Activated naive CD4-positive, alpha-beta T cell treated with anti-CD3 and anti-CD28 coated beads, Interleukin-2, amount 10 ng/mL, durations not matched to agents 7 days and 5 days (primary cell): ENCODE results near the gene TBX20.
"Not testable (repeated sequence)": the region's sequence is repeated elsewhere in the genome, so short reads cannot be mapped to it uniquely, and the experiment has no call there.

Experiments used
- CTCF ChIA-PET: fragments of 350-600 bp; sonication (Branson Sonifier 250); formaldehyde crosslinking; loops from one replicate; lab custom pipeline; 2021; ENCODE audit warnings: antibody characterized with exemption; lab: Charles Lee
- DNase-seq: peaks from one replicate; pipeline ENCODE4 v3.0.0-alpha.2; 2020
- H3K27ac Mint-ChIP-seq: one replicate; pipeline ENCODE4 v1.8.0; 2021; ENCODE audit warnings: mild to moderate bottlenecking, moderate library complexity, mixed read lengths
- H3K27me3 Mint-ChIP-seq: one replicate; pipeline ENCODE4 v1.8.0; 2021; ENCODE audit warnings: mild to moderate bottlenecking, mixed read lengths
- H3K36me3 Mint-ChIP-seq: one replicate; pipeline ENCODE4 v1.8.0; 2021; ENCODE audit warnings: mixed read lengths
- H3K4me1 Mint-ChIP-seq: one replicate; pipeline ENCODE4 v1.8.0; 2021; ENCODE audit warnings: mixed read lengths
- H3K4me3 Mint-ChIP-seq: one replicate; pipeline ENCODE4 v1.8.0; 2021; ENCODE audit warnings: mild to moderate bottlenecking, moderate library complexity, mixed read lengths
- H3K9me3 Mint-ChIP-seq: one replicate; pipeline ENCODE4 v1.8.0; 2021; ENCODE audit warnings: mixed read lengths

TBX20 gene

GRCh38 chr7:35250452-35250851, 3.4 kb downstream of the TBX20 start:
- Mint-ChIP-seq H3K27me3 (peaks cover 78% of the 10 kb centered on the region), H3K27ac (no peak overlapping the region), H3K36me3 (peaks cover 10% of the 10 kb centered on the region), H3K4me1 (peaks cover 28% of the 10 kb centered on the region), H3K4me3 (no peak overlapping the region), H3K9me3 (peaks cover 3% of the 10 kb centered on the region)
- CTCF ChIA-PET, result no interaction called here
- DNase-seq, result no peak

DNA sequence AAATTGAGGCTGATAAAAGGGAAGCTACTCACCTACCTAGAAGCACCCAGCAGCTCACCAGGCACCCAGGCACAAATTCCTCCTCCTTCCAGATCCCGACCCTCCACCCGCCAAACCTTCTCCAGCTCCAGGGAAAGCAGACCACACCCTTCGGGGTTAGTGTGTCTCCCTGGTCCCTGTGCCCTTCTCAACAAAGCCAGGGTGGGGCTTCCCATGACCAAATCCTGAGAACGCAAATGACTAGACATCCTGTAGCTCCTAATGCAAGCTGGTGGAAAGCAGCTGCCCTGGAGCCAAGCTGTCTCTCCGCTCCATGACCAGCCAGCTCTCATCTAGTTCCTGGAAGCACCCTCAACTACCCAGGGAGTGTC, 4.4 kb downstream of the TBX20 start:
- Mint-ChIP-seq H3K9me3 (peaks cover 3% of the 10 kb centered on the region), H3K27ac (no peak overlapping the region), H3K4me1 (peaks cover 27% of the 10 kb centered on the region), H3K4me3 (no peak overlapping the region), H3K36me3 (peaks cover 5% of the 10 kb centered on the region), H3K27me3 (peaks cover 70% of the 10 kb centered on the region)
- CTCF ChIA-PET, result interaction anchor here (0.6 kb wide), 1 partner anchor 16 kb away, joined by 3 read pairs; no protein-coding TSS in a partner anchor
- no peak for DNase-seq

DNA sequence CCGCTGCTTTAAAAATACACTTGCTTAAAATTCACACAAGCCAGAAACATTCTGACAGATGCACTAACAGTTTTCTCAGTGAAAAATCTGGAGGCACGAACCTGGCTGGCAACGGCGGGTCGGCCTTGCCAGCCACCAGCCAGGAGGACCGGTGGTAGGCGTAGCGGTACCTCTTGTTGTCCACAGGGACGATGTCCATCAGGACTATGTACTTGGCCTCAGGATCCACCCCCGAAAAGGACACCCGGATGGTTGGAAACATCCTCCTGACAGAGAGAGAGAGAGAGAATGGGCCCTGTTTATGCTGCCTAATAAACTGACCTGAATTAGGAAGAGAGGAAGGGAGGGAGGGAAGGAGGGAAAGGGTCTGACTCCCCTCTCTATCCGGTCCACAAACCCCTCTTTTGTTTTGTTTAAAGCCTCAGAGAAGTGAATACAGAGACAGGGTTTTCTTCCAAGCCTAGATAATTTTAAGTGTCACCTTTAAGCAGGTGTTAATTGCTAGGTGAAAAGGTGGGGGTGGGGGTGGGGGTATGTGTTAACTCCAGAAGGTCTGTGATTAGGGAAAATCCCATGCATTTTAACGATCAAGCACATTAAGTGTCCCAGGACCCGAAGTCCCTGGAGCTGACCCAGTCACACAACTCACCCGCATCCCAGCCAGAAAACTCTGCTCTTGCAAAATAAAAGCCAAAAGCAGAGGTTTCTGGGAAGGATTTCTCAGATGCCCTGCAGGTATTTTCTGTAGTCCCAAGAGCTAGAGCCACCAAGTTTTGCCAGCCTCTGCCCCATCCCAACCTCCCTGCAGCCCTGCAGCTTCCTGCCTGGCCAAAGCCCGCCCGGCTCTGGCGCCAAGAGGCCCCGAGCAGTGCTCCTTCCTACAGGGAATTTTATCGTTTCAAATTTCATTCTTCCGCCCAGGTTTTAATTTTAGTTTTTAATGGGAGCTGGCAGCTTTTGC, 5.0 kb downstream of the TBX20 start:
- Mint-ChIP-seq H3K4me3 (no peak overlapping the region), H3K27ac (no peak overlapping the region), H3K4me1 (peaks cover 23% of the 10 kb centered on the region), H3K27me3 (peaks cover 63% of the 10 kb centered on the region), H3K9me3 (peaks cover 3% of the 10 kb centered on the region), H3K36me3 (peaks cover 5% of the 10 kb centered on the region)
- no peak for DNase-seq
- CTCF ChIA-PET, result interaction anchor here (0.6 kb wide), 1 partner anchor 17 kb away, joined by 3 read pairs; no protein-coding TSS in a partner anchor

GRCh38 chr7:35246819-35247218, 7.1 kb downstream of the TBX20 start:
- H3K27me3 Mint-ChIP-seq, result peaks cover 45% of the 10 kb centered on the region

DNA sequence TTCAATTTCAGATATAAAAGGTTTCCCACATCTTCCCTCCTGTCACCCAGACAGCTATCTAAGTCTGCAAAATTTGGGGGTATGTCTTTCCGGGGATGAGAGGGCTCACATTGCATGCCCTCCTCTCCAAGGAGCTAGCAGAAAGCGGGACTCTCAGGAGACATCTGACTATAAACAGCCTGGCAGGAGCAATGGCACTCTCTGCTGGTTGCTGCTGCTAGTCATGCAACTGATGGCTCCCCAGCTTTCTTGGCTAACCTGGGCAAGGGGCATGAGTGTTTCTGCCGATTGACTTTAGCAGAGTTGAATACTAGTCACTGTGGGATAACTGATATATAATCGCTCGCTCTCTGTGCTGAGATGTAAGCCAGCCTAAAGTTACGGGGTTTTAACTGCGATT, 12.0 kb downstream of the TBX20 start:
- no peak overlapping the region for H3K27ac Mint-ChIP-seq
- CTCF ChIA-PET, result no interaction called here
- no peaks in the 10 kb centered on the region for H3K4me1 Mint-ChIP-seq
- no peaks in the 10 kb centered on the region for H3K36me3 Mint-ChIP-seq
- H3K27me3 Mint-ChIP-seq, result peaks cover 5% of the 10 kb centered on the region
- DNase-seq, result no peak
- H3K4me3 Mint-ChIP-seq, result no peak overlapping the region
- no peaks in the 10 kb centered on the region for H3K9me3 Mint-ChIP-seq

More at GRCh38 chr7:35246819-35247218, 7.1 kb downstream of the TBX20 start:
- no peak overlapping the region for H3K27ac Mint-ChIP-seq
- H3K36me3 Mint-ChIP-seq, result no peaks in the 10 kb centered on the region
- H3K4me3 Mint-ChIP-seq, result no peak overlapping the region
- peaks cover 11% of the 10 kb centered on the region for H3K4me1 Mint-ChIP-seq
- DNase-seq, result no peak
- no peaks in the 10 kb centered on the region for H3K9me3 Mint-ChIP-seq
- CTCF ChIA-PET, result no interaction called here

GRCh38 chr7:35241436-35241835, 12.5 kb downstream of the TBX20 start:
- Mint-ChIP-seq H3K4me3 (no peak overlapping the region), H3K4me1 (no peaks in the 10 kb centered on the region), H3K36me3 (no peaks in the 10 kb centered on the region), H3K9me3 (no peaks in the 10 kb centered on the region), H3K27ac (no peak overlapping the region), H3K27me3 (peaks cover 4% of the 10 kb centered on the region)
- DNase-seq, result no peak
- CTCF ChIA-PET, result no interaction called here

GRCh38 chr7:35241008-35241407, 12.9 kb downstream of the TBX20 start:
- H3K27ac Mint-ChIP-seq, CTCF ChIA-PET, H3K27me3 Mint-ChIP-seq, H3K9me3 Mint-ChIP-seq, H3K4me3 Mint-ChIP-seq, H3K36me3 Mint-ChIP-seq, H3K4me1 Mint-ChIP-seq, DNase-seq: not testable (repeated sequence)

GRCh38 chr7:35238456-35238855, 15.4 kb downstream of the TBX20 start:
- H3K36me3 Mint-ChIP-seq, CTCF ChIA-PET: not testable (repeated sequence)

GRCh38 chr7:35232994-35233393, 20.9 kb downstream of the TBX20 start:
- no peak for DNase-seq
- Mint-ChIP-seq H3K4me1 (no peaks in the 10 kb centered on the region), H3K36me3 (no peaks in the 10 kb centered on the region), H3K9me3 (no peaks in the 10 kb centered on the region), H3K4me3 (no peak overlapping the region), H3K27ac (no peak overlapping the region), H3K27me3 (no peaks in the 10 kb centered on the region)
- CTCF ChIA-PET, result no interaction called here

More at GRCh38 chr7:35238456-35238855, 15.4 kb downstream of the TBX20 start:
- H3K4me3 Mint-ChIP-seq, H3K4me1 Mint-ChIP-seq, H3K27ac Mint-ChIP-seq, H3K9me3 Mint-ChIP-seq, H3K27me3 Mint-ChIP-seq, DNase-seq: not testable (repeated sequence)

GRCh38 chr7:35231221-35231620, 22.7 kb downstream of the TBX20 start:
- H3K4me1 Mint-ChIP-seq, H3K4me3 Mint-ChIP-seq, H3K36me3 Mint-ChIP-seq, H3K27me3 Mint-ChIP-seq, CTCF ChIA-PET, H3K27ac Mint-ChIP-seq, H3K9me3 Mint-ChIP-seq, DNase-seq: not testable (repeated sequence)

DNA sequence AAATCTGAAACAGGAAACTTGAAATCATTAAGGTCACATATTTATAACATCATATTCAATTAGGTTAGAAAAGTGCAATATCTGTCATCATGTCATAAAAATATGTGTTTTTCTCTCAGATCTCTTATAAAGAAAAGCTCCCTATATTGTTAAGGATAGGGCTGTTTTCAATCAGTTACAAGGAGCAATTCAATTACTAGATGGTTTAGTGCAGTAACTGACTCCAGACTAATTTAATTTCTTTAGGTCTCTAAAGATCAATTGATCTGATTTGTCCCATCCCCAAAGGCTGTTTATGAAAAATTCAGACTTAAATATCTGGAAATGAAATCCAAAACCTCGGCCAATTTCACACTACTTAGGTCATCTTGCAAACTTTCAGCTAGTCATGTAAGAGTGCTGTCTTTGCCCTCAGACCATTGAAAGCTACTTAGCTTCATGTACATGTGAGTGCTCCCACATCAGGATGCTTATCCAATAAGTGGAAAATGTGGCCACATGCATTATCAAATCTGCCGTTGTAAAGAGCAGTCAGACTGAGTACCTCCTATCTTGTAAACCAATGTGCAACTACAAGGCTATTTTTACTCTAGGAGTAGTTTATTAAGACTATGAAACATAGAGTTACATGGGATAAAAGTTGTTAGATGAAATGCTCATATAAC, 24.7 kb downstream of the TBX20 start:
- H3K4me1 Mint-ChIP-seq, H3K9me3 Mint-ChIP-seq, H3K4me3 Mint-ChIP-seq, CTCF ChIA-PET, H3K27me3 Mint-ChIP-seq, H3K36me3 Mint-ChIP-seq, DNase-seq, H3K27ac Mint-ChIP-seq: not testable (repeated sequence)

DNA sequence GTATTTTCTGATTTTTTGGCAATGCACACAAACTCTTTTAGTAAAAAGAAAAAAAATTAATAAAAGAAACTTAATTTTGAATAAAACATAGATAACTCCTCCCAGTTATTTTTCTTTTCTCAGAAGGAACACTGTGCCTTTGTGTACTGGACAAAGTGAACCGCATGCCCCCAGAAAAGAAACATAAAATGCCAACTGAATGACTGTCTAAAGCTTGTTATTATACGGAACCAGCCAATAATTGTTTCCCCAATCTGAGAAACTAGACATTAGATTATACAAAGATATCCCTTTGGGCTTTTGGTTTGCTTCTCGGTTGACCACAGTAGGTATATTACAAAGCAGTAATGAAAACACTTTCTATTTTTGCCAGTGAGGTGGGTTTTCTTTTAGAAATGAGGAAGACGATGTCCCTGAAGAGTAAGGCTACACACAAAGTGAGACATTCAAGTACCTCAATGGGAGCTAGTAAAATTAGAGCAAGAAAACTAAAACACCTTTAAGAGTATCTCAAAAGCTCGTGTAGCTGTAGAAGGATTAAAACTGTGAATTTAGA, 25.3 kb downstream of the TBX20 start:
- H3K9me3 Mint-ChIP-seq, DNase-seq, H3K27ac Mint-ChIP-seq, H3K36me3 Mint-ChIP-seq, H3K4me3 Mint-ChIP-seq, H3K4me1 Mint-ChIP-seq, CTCF ChIA-PET, H3K27me3 Mint-ChIP-seq: not testable (repeated sequence)

- H3K9me3 Mint-ChIP-seq, H3K4me1 Mint-ChIP-seq, H3K27me3 Mint-ChIP-seq, H3K27ac Mint-ChIP-seq, H3K36me3 Mint-ChIP-seq, H3K4me3 Mint-ChIP-seq, DNase-seq, CTCF ChIA-PET: not testable (repeated sequence)
Measured at GRCh38 chr7:35227438-35227837, 26.5 kb downstream of the TBX20 start.

- CTCF ChIA-PET, H3K27me3 Mint-ChIP-seq, H3K4me1 Mint-ChIP-seq, H3K36me3 Mint-ChIP-seq, DNase-seq, H3K4me3 Mint-ChIP-seq, H3K27ac Mint-ChIP-seq, H3K9me3 Mint-ChIP-seq: not testable (repeated sequence)
Measured at GRCh38 chr7:35222445-35222844, 31.5 kb downstream of the TBX20 start.
